Measurements from ENCODE around the gene PAX8. TPM values are rescaled to one million over a fixed set of nuclear protein-coding genes. Genes with fewer than 3 reads are reported as not detected.

Gene PAX8
- total RNA-seq, 1 experiment from 2014 or later, result 0.08 TPM

GRCh38 chr2:113169002-113169530, 109.7 kb downstream of the PAX8 start:
- DNase-seq (ENCODE audit: low spot score), result no peak

GRCh38 chr2:113167962-113168340, 110.8 kb downstream of the PAX8 start:
- no peak for DNase-seq (ENCODE audit: low spot score)

- DNase-seq (ENCODE audit: low spot score), result no peak
Observed at GRCh38 chr2:113167115-113167932, 111.4 kb downstream of the PAX8 start.

GRCh38 chr2:113166187-113166645, 112.5 kb downstream of the PAX8 start:
- DNase-seq (ENCODE audit: low spot score), result no peak

Other genes starting within 250 kb of the PAX8 start
- gene IL36B, start 226.1 kb downstream of the PAX8 start, total RNA-seq (2014; rRNA removed; shearing (Covaris generic)), result not detected in 2 replicates
- not detected in 2 replicates for gene IL36RN, start 219.7 kb downstream of the PAX8 start, total RNA-seq (2014; rRNA removed; shearing (Covaris generic))
- not detected in 2 replicates for gene IL1F10, start 211.0 kb downstream of the PAX8 start, total RNA-seq (2014; rRNA removed; shearing (Covaris generic))
- gene IL1RN, start 151.3 kb downstream of the PAX8 start, total RNA-seq (2014; rRNA removed; shearing (Covaris generic)), result 0.17 TPM in 1 of 2 replicates, not detected in the other
- gene PSD4, start 105.0 kb downstream of the PAX8 start, total RNA-seq (2014; rRNA removed; shearing (Covaris generic)), result 1.4 and 1.5 TPM in 2 replicates
- gene ZNG1B, start 158.8 kb upstream of the PAX8 start, total RNA-seq (2014; rRNA removed; shearing (Covaris generic)), result 46.9 and 64.3 TPM in 2 replicates
- gene FOXD4L1, start 219.7 kb upstream of the PAX8 start, total RNA-seq (2014; rRNA removed; shearing (Covaris generic)), result not detected in 2 replicates

All from H4 (cell line).